ENCODE data around the gene RYR3. TPM values are rescaled to one million over a fixed set of nuclear protein-coding genes. Genes with fewer than 3 reads are reported as not detected.

The RYR3 gene
- total RNA-seq, 4 donors from 2014 or later = 0.38 to 1.8 (median 1.2) TPM

DNA sequence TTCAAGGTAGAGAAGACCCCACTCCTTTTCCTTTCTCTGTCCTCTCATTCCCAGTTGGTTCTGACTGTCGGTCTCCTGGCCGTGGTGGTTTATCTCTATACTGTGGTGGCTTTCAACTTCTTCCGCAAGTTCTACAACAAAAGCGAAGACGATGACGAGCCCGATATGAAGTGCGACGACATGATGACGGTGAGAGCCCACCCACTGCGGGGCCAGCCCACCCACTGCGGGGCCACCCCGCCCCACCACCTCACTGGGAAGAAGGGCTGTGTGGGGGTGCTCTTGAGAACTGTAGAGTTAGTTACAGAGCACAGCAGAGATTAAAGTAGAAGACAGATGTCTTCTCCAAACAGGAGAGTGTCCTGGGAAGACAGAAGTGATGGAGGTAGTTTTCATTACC is 547.0 kb downstream of the RYR3 start:
- WGBS, 2 donors = 97% methylated on average over 13 of the region's 13 CpGs
- no peak for DNase-seq (ENCODE audit: low spot score in 2 of 2)
- TF ChIP-seq POLR2A (IDR thresholded peaks at IDR 0.05) = no peak
- TF ChIP-seq, protein P1, sequence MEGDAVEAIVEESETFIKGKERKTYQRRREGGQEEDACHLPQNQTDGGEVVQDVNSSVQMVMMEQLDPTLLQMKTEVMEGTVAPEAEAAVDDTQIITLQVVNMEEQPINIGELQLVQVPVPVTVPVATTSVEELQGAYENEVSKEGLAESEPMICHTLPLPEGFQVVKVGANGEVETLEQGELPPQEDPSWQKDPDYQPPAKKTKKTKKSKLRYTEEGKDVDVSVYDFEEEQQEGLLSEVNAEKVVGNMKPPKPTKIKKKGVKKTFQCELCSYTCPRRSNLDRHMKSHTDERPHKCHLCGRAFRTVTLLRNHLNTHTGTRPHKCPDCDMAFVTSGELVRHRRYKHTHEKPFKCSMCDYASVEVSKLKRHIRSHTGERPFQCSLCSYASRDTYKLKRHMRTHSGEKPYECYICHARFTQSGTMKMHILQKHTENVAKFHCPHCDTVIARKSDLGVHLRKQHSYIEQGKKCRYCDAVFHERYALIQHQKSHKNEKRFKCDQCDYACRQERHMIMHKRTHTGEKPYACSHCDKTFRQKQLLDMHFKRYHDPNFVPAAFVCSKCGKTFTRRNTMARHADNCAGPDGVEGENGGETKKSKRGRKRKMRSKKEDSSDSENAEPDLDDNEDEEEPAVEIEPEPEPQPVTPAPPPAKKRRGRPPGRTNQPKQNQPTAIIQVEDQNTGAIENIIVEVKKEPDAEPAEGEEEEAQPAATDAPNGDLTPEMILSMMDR (IDR thresholded peaks at IDR 0.05) = no peak
- no peak overlapping the region for H3K4me3 ChIP-seq (ENCODE audit: low read depth, poor library complexity, severe bottlenecking)
- intact Hi-C loops (cut with DNase I; ENCODE audit: low total_unique reads) = no loop called here

DNA sequence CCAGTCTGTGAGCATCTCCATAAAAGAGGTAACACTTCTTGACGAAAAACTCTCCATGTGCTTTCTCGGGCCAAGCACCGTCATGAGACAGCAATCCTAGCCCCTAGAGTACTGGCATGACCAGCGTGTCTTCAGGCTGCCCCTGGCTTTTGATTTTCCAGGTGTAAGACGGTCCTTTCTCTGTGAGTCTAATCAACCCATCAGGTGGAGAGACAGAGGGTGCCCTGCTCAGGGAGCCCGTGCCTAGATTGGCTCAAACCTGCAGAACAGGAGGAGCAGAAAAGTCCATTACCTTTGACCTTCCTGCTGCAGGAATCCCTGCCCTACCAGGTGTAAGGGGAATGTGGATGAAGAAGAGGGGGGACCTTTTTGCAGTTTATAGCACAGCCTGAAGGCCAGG is 548.1 kb downstream of the RYR3 start:
- intact Hi-C loops (cut with DNase I; ENCODE audit: low total_unique reads) = no loop called here
- 92% methylated on average over 6 of the region's 6 CpGs for WGBS, 2 donors
- TF ChIP-seq POLR2A (IDR thresholded peaks at IDR 0.05) = no peak
- TF ChIP-seq, protein P1 (IDR thresholded peaks at IDR 0.05) = no peak
- DNase-seq (ENCODE audit: low spot score in 2 of 2) = no peak
- H3K4me3 ChIP-seq (ENCODE audit: low read depth, poor library complexity, severe bottlenecking) = no peak overlapping the region

DNA sequence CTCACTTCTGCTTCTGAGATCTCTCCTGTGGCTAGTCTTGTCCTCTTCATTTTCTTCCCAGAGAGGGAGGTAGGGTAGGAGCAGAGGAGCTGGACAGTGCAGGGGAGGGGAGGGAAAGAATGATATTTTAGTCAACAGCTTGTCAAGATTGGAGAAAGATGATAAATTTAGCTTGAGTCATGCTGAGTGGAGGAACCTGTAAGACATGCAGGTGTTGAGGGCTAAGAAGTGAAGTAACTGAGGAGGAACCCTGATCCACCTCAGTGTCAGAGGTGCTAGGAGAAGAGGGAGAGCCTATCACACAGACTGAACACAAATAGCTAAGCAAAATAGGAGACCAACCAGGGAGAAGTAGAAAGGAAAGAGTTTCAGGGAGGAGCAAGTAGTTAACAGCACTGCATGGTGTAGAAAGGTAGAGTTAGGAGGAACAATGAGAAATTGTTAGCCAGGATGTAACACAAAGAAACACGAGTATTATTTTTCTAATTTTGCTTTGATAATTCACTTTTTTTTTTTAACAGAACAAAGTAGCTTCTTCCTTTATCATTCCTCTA is 549.3 kb downstream of the RYR3 start:
- WGBS, 2 donors = 76 to 81% methylated on average over 1 of the region's 1 CpG
- TF ChIP-seq, protein P1 (IDR thresholded peaks at IDR 0.05) = no peak
- no peak for TF ChIP-seq POLR2A (IDR thresholded peaks at IDR 0.05)
- no peak for DNase-seq (ENCODE audit: low spot score in 2 of 2)
- no peak overlapping the region for H3K4me3 ChIP-seq (ENCODE audit: low read depth, poor library complexity, severe bottlenecking)
- intact Hi-C loops (cut with DNase I; ENCODE audit: low total_unique reads) = no loop called here

DNA sequence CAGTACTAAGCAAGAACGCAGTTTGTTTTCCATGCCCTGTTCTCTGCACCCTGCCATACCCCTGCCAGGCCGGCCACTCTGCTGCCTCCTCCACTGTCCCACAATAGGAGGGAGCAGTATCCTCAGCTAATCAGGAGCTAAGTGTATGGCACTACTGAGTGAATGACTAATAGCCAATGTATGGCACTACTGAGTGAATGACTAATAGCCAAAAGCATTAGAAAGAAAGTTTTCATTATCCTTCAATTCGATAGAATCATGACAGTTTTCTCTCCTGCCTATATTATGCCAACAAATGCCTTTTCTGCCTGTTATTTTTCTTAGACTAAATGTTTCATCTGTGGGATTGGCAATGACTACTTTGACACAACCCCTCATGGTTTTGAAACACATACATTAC is 550.0 kb downstream of the RYR3 start:
- H3K4me3 ChIP-seq (ENCODE audit: low read depth, poor library complexity, severe bottlenecking) = no peak overlapping the region
- intact Hi-C loops (cut with DNase I; ENCODE audit: low total_unique reads) = no loop called here
- TF ChIP-seq POLR2A (IDR thresholded peaks at IDR 0.05) = no peak
- TF ChIP-seq, protein P1 (IDR thresholded peaks at IDR 0.05) = no peak
- no peak for DNase-seq (ENCODE audit: low spot score in 2 of 2)
- WGBS, 2 donors = 92 to 95% methylated on average over 3 of the region's 3 CpGs

DNA sequence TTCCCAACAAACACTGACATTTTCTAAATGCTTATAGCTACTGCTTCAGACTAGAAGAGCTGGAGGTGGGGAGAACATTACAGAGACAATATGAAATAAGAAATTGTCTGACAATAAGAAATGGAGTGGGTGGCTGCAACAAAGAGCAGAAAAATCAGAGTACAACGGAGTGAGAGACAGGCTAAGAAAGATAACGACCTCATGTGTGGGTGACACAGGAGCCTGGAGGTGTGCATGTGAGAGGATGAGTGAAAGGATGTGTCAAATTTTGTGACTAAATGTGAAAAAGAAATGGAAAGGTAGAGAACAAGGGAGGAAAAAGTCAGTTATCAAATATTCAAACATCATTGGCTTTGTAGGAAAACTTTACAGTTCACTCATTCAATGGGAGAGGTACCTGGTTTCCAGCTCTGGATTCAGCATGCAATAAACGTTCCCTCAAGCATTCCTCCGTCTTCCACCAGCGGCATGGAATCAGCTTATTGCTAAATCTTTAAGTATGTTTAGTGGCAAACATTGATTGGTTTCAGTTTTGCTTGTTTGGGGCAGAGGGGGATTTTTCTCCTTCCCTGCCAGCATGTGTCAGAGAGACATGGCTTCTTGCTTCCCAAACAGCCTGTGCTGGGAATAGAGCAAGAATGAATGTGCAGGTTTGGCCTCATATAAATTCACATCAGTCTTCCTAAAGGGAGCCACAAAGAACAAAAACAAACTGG is 553.8 kb downstream of the RYR3 start:
- no peak for DNase-seq (ENCODE audit: low spot score in 2 of 2)
- intact Hi-C loops (cut with DNase I; ENCODE audit: low total_unique reads) = no loop called here
- H3K4me3 ChIP-seq (ENCODE audit: low read depth, poor library complexity, severe bottlenecking) = no peak overlapping the region
- 87 to 89% methylated on average over 5 of the region's 5 CpGs for WGBS, 2 donors
- TF ChIP-seq POLR2A (IDR thresholded peaks at IDR 0.05) = no peak
- TF ChIP-seq, protein P1 (IDR thresholded peaks at IDR 0.05) = no peak

All from lower leg skin (tissue), 4 donors.